Measurements from ENCODE around the gene CACNA1G.

The CACNA1G gene

DNA sequence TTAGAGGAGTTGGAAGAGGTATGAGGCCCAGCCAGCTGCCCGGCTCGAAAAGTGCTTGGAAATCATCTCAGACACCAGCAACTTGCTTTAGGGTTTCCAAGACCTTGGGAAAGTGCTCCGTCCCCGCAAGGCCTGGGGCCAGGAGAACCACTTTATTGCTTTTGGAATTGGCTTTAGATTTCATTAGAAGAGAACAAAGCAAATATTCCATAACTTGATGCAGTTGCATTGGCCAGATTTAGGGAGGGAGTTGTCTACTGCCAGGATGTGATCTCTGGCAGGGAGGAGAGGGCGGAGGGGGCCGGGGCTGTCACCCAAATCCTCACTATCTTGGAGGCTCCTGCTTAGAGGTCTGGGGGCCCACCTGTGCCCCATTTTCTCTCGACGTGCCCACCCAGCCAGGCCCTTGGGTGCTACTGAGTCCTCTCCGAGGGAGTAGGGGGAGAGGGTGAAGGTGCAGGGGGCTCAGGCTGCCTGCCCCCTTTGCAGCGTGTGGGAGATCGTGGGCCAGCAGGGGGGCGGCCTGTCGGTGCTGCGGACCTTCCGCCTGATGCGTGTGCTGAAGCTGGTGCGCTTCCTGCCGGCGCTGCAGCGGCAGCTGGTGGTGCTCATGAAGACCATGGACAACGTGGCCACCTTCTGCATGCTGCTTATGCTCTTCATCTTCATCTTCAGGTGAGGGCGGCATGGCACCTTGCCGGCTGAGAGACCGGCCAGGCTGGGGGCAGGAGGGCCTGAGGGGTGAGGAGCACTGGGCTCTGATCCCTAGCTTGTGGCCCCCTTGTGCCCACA, 30.6 kb downstream of the CACNA1G start:
- DNase-seq = no peak

DNA sequence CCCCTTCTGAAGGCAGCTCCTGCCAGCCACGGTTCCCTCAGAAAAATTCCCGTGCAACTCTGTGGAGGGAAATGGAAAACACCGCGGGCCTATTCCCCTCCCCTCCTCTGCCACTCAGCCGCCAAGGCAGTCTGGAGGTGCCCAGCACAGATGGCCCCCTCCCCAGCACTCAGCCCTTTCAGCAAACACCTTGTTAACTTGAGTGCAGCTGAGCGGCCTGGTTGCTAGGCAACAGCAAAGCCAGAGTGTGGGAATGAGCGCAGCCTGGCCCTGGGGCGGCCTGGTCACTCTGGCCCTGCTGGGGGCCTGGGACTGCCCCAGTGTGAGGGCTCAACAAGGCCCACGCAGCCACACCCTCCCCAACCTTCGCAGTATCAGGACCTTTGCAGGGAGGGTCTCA, 32.8 kb downstream of the CACNA1G start:
- no peak for DNase-seq

DNA sequence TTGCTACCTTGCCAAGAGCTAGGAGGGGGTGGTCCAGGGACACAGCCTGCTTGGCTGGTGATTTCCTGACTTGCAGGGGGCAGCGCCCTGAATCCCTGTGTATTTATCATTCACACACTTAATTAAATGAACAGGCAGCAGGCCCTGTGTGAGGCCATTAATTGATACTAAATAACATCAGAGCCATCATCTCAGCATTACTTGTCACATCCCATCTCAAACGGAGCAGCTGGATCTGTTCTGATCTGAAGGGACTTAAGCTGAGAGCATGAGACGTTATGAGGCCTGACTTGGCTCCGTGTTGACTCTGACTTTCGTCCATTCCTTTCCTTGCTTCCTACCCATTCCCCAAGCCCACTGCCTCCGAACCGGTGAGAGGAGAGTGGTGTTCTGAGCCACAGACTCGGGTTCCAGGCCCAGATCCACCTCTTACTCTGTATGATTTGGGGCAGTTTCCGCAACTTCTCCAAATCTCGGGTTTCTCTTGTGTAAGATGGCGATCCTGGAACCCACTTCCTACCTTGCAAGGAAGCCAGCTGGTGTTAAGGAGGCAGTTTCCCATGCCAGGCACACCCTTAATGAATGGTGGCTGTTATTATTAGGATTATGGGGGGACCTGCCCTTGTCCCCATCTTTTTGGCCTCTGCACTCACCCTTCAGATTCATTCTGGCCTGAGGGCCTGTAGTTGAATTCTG, 33.8 kb downstream of the CACNA1G start:
- DNase-seq = no peak

DNA sequence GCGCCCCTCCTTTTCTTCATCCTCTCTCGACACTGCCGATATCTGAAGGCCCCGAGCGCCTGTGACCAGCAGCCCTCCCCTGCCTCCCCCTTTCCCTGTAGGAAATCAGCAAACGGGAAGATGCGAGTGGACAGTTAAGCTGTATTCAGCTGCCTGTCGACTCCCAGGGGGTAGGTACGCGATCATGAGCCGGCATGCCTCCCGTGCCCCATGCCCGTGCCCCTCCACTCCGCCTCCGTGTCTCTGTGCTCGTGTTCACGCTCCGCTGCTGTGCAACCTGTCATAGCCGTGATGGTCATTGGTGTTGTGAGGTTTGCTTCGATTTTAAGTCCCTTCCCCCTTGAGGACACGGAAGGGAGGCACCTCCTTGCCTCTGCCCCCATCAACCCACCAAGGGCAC, 34.4 kb downstream of the CACNA1G start:
- no peak for DNase-seq

DNA sequence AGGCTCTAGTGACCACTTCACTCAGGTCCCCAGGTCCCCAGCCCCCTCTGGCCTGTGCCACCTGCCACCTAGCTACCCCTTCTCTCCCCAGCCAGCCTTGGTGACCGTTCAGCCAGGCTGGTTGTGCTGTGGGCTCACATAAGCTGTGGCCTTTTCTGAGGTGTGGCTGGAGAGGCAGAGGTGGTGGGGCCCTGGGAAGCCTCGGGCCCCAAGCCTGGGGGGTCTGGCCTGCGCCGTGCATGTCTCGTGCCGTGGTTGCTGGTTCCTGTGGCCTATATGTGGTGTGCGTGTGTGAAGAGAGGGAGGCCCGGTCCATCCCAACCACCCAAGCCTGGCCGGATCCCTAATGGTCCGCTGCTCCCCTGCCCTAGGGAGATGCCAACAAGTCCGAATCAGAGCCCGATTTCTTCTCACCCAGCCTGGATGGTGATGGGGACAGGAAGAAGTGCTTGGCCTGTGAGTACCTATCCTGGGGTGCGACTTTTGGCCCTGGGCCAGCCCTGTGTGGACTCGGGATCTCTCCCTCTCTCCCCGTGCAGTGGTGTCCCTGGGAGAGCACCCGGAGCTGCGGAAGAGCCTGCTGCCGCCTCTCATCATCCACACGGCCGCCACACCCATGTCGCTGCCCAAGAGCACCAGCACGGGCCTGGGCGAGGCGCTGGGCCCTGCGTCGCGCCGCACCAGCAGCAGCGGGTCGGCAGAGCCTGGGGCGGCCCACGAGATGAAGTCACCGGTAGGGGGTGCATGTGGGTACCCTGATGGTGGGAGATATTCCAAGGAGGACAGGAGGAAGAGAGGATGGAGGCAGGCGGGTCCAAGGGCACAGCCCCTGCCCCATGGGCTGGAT, 35.9 kb downstream of the CACNA1G start:
- no peak for DNase-seq

DNA sequence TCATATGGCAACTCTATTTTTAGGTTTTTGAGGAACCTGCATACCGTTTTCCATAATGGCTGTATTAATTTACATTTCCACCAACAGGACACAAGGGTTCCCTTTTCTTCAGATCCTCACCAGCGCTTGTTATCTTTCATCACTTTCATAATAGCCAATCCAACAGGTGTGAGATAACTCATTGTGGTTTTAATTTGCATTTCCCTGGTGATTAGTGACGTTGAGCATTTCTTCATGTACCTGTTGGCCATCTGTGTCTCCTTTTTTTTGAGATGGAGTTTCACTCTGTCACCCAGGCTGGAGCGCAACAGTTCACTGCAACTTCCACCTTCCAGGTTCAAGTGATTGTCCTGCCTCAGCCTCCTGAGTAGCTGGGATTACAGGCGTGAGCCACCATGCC, 38.0 kb downstream of the CACNA1G start:
- no peak for DNase-seq

DNA sequence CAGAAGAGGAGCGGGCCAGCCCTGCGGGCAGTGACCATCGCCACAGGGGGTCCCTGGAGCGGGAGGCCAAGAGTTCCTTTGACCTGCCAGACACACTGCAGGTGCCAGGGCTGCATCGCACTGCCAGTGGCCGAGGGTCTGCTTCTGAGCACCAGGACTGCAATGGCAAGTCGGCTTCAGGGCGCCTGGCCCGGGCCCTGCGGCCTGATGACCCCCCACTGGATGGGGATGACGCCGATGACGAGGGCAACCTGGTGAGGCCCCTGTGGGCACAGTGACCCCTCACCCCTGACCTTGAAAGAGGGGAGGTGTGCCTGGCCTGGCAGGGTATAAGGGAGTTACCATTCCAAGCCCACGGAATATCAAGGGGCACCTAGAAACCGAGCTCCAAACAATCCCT, 39.1 kb downstream of the CACNA1G start:
- no peak for DNase-seq

DNA sequence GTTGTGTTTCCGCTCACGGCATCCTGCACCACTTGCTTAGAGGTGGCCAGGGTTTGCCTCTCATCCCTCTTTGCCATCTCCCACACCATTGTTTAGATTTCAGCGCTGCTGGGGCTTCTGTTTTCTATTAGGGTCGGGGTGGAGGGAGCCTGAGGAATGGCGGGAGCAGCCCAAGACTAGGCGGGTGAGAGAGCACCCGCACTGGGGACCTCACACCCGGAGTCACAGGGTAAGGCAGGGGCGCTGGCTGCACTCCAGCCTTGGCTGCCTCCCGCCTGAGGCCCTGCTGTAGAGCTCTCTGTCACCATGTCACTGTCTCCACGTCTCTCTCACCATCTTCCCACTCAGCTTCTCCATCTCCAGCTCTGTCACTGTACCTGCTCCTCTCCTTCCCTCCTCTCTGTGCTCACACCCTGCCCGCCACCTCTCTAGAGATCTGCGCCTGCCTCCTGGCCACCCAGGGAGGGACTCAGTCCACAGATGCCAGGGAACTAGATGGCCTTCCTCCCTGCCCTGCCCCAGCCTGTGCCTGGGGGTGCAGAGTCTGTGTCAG, 41.4 kb downstream of the CACNA1G start:
- DNase-seq = no peak

DNA sequence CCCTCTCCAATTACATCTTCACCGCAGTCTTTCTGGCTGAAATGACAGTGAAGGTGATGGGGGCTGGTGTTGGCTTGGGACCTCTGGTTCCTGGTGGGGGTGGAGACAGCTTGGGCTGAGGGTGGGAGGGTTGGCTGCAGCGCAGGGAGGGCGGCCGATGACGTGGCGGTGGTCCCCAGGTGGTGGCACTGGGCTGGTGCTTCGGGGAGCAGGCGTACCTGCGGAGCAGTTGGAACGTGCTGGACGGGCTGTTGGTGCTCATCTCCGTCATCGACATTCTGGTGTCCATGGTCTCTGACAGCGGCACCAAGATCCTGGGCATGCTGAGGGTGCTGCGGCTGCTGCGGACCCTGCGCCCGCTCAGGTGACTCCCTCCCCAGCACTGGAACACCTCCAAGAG, 42.3 kb downstream of the CACNA1G start:
- no peak for DNase-seq

DNA sequence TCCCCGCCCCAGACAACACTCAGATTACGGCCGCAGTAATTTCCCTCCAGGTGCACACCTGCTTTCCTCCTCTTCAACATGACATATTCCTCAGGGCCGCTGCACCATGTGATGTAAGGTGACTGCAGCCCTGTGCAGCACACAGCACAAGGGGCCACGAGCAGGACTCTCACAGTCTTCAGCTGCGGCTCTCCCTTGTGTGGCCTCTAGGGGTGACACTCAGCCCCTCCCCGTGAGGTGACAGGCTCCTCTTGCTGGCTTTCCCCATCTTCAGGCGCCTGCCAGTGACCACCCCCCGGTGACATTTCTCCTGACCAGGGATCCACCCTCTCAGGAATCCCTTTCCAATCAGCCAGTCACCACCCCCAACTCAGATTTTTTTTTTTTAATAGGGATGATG, 42.8 kb downstream of the CACNA1G start:
- no peak for DNase-seq

DNA sequence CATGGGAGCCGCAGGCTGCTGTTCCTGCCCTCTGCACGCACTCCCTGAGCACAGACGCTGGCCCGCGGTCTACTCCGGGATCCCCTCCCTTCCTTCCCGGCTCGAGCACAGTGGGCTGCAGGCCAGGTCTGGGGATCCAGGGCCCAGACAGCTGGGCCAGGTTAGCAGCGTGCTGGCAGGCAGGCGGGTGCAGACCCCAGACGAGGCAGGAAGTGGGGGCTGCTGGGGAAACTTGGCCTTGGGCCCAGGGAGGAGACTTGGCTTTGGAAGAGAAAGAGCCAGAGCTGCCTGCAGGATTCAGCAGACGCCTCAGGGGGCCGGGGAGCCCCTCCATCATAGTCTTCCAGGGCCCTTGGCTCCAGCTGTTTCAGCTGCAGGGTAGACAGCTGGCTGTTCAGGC, 44.0 kb downstream of the CACNA1G start:
- no peak for DNase-seq

DNA sequence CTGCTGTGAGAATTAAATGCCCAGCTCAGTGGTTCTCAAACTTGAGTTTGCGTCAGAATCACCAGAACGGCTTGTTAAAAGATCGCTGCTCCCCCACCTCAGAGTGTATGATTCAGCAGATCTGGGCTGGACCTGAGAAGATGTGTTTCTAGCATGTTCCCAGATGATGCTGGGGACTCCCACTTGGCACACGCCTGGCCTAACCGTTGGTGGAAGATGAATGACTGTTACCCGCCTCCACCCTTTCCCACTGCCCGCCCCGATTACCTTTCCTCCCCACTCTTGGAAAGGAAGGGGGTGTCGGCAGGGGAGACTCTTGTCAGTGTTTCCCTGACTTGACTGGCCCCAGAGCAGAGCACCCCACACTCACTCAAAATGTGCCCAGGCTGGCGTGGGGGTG, 44.9 kb downstream of the CACNA1G start:
- DNase-seq = no peak

DNA sequence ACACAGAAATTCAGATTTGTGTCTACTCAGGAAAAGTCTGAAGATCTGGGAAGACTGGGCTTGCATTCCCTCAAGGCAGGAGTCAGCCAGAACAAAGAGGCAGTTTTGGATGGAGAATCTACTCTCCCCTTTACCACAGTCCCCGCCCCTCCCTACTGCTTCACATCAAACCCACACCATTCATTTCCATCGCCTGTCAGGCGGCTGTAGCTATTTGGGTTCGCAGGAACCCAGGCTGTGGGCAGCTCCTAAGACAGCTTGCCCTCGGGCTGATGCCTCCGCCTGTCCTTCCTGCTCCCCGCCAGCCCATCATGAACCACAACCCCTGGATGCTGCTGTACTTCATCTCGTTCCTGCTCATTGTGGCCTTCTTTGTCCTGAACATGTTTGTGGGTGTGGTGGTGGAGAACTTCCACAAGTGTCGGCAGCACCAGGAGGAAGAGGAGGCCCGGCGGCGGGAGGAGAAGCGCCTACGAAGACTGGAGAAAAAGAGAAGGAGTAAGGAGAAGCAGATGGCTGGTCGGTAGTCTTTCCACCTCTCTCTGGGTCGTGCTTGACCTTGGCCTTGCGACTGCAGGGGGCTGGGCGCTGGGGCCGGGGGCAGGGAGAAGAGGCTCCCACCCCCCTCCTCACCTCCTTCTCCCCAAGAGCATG, 47.1 kb downstream of the CACNA1G start:
- DNase-seq = no peak

DNA sequence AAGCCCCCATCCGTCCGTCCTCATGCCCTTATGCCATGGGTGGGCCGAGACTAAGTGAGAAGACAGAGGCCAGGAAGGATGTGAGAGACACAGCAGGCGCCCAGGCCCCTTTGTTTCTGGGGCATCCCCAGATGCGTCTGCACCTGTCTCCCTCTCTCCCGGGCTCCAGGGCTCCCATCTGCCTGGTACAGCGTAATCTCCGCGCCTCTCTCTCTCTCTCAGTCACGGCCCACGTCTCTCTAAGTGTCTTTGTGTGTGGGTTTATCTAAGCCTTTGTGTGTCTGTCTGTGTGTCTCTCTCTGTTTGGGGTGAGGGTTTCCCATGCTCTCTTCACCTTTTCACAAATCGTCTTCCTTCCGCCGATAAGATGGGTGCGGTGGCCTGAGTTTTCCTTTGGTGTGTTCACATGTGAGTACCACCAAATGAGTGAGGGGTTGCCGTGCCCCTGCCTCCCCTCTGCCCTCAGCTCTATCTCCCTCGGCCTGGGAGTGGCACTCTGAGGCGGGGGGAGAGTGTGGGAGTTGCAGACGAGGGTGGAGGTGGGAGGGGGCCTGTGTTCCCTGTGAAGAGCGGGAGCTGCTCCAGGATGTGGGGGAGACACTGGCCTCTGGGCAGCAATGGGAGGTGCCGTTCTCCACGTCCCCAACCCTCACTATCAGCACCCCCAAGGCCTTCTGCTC, 48.3 kb downstream of the CACNA1G start:
- DNase-seq = no peak

DNA sequence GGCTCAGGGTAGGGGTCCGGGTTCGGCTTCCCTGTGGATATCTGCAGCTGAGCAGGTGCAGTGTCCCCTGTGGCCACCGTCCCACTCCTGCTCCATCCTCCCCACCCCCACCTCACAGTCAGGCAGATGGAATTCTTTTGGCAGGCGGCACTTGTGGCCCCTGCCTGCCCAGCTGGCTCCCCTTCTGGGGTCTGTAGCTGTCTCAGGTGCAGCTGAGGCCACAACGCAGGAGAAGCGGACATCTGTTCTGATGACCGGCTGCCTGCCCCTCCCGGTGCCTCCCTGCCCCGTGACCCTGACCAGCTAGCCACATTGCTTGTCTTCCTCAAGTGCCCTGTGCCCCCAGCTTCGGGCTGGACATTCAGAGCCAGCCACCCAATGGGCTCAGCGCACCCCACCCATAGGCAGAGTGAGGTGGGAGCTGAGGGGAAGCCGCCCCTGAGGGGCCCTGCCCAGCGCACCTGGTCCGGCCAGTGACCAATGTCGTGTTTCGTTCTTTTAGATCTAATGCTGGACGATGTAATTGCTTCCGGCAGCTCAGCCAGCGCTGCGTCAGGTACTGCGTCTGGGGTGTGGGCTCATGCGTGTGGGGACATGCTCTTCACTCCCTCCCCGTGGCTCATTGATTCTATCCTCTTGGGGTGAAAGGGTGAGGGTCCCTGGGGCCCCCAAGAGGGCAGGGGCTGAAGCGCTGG, 49.0 kb downstream of the CACNA1G start:
- DNase-seq = no peak

DNA sequence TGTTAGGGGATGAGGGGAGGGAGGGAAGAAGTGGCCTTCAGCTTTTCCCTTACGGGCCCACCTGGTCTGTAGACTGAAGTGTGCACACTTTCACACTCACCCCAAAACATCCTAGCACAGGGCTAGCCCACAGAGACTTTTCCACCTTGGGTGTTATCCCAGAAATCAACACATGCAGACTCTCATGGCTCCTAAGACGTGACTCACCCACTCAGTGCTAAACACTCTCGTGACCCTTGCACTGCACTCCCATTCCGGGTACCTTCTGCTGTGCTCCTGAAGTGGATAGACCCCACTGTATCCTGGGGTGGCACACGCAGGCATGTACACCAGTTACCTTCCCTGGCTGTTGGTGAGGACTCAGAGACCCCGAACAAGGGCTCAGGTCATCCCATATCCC, 51.1 kb downstream of the CACNA1G start:
- DNase-seq = no peak

DNA sequence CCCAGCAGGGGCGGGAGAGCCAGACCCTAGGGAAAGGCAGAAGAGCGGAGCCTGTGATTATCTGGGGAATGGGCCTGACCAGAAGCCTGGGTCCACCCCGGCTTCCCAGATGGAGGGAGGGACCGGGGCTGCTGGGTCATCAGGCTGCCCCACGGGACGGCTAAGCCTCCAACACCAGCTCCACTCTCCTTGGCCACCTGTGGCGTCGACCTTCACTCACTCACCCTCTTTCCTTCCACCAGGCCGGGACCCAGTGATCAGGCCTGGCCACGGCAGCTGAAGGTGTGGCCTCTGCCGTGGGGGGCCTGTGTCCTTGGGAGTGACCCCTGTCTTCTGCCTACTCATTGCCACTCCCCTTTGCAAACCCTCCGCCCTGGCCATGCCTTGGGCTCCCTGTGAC, 51.8 kb downstream of the CACNA1G start:
- no peak for DNase-seq

DNA sequence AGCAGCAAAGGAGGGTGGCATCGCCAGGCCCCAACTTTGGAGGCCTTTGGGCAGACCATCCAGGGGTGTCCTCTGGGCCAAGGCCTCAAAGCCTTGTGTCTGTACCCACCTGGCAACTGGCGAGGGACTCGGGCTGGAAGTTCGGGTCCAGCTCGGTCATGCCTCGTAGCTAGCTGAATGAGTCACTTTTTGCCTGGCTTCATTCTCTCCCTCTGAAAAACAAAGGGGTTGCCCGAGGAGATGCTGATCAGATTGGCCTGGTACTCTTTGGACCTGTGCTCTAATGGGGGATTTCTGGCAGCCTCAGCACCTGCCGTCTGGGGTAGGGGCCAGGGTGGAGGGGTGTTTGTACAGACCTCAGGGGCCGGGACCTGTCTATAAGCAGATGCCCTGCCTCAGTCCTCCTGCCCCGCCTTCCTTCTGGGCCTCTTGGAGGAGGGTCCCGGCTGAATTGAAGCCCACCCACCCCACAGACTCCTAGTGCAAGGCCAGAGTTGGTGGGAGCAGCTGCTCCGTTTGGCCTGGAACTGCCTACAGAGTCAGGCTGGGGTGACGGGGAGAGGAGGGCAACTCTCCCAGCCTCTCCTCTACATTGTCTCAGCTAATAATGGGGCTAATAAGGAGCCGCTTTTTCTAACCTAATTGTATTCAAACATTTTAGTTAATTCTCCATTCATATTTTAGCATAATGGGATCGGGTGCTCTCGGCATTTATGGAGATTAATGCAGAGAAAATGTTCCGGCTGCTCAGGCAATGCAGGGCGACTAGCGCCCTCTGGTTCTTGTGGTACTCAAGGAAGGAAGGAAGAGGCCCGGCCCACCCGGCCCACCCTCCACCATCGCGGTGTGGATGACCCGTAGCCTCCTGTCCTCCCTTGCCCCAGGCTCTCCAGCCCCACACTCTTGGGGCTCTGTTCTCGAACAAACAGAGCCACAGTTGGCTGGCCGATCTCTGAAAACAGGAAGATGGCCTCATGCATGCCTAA, 52.8 kb downstream of the CACNA1G start:
- no peak for DNase-seq

DNA sequence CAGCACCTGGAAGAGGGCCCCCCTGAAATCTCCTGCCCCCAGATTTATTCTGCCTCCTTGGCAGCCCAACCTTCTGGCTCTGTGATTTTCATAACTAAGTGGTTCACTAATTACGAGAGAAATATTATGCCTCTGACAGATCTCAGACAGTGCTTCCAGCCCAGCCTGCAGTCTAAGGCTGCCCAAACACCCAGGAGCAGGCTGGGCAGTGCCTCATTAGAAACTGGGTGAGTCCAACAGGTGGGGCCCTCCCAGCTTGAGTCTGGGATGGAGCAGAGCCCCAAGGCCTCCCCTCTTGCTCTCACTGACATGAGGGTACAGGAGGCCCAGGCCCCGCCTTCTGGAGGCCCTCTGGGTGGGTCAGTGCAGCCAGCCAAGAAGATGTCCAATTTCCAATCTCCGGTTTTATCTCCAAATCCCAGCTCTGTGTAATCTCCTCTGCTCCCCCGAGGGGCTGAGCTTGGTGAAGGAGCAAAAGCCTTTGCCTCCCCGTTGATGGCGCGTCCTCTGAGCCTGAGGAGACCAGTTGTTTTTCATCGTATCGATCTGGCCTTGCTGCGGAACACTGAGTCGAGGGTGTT, 54.0 kb downstream of the CACNA1G start:
- DNase-seq = no peak

DNA sequence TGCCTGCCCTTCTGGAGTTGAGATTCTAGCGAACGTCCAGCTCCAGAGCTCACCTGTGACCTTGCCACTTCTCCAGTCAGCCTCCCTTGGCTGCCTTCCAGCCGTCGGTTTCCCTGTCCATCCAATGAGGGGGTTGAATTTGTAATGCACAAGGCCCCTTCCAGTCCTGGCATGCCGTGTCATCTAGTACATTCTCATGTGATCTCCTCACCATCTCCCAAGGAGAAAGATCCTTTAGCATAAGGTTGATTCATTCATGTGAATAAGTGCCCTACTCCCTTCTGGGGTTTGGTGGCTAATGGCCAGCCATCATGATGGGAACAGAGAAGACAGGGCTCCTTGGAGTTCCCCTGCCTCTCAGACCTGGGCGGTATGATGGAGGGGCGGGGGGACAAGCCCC, 55.3 kb downstream of the CACNA1G start:
- DNase-seq = no peak

All from effector CD8-positive, alpha-beta T cell (primary cell).